T-helper 22 cell (primary cell): ENCODE data around the gene PTEN.

Source experiments
- DNase-seq: peaks from one replicate; pipeline ENCODE4 v3.0.0-alpha.2; 2020; ENCODE audit warnings: low read depth

PTEN gene

DNA sequence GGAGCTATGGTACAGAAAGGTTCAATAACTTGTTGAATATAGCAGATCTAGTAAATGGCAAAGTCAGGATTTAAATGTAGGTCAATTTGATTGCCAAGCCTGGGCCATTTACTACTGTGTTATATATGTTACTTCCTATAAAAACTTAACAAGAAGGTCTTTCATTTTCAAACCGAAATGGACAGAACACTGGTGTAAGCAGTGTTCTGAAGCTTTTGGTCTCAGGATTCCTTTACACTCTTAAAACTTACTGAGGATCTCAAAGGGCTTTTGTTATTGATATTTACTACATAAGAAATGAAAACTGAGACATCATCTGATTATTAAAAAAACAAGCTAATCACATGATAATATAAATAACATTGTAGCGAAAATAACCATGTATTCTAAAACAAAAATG, 114.7 kb downstream of the PTEN start:
- DNase-seq = no peak

DNA sequence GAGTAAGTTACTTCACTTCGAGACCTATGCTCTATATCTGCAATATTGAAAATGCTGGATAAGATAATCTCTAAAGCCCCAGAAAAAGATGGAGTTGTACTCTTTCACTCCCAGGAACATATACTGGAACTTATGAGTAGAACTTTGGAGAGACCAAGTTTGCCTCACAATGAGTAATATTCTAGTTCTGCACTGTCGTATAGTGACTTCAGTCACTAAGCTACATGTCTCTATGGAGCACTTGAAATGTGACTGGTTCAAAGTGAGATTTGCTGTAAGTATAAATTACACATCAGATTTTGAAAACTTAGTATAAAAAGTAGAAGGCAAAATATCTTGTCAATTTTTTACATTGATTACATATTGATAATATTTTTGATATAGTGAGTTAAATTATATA, 116.4 kb downstream of the PTEN start:
- DNase-seq = no peak

DNA sequence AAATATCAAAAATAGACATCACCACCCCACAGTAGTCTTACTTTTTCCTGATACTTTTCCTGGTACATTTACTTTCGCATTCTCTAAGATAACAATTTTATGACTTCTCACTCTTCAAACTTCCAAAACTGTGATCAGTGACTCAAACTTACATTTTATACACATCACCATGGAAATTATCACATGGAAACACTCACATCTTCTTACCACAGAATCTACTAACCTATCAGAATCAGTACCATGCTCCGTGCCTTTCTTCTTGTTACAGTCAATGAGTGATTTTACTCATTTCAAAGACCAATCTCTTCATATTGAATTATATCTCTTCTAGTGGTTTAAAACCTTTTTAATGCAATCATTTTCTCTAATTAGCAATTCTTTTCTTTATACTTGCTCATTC, 120.3 kb downstream of the PTEN start:
- no peak for DNase-seq

DNA sequence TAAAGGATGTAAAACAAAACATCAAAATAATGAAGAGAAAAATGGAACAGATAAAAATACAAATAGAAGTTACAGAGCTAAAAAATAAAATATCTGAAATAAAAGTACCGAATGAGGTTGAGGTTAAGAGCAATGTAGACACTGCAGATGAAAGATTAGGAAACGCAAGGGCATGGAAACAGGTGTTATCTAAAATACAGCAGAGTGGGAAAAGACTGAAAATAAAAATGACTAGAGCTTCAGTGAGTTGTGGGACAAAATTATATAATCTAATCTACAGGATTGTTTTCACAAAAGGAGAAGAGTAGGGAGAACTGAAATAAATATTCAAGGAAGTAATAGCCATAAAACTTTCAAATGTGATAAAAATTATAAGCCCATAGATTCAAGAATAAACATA, 123.8 kb downstream of the PTEN start:
- no peak for DNase-seq

DNA sequence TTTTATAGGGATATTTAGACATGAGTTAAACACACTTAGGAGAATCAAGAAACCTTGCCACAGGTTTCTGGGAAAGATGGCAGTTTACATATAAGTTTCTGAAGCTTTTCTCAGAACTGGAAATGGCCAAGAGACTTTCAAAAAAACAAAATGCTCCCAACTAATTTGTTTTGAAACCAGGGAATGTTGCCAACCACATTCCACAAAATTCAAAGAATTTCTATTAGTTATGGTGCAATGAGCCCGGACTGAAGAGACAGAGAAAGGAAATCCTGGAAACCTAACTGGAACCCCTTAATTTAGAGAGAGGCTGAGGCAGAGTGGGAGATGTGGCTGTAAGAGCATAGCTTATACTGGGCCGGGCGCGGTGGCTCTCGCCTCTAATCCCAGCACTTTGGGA, 128.5 kb downstream of the PTEN start:
- DNase-seq = no peak

DNA sequence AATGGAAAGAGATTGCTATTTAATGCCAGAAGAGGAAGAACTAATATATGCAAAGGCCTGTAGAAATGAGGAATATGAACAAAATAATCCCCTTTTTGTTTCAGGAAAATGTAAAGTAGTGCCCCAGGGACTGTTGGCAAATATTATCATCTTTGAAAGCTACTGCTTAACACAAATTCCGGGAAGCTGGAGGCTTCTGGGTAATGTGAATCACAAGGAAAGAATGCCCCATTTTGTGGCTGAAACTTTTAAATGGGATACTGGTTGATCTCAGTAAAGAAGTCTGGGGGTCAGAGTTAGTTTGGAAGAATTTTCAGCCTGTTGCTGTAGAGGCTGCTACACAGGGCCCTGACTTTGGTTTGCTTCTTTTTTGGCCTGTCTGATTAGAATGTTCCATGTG, 141.0 kb downstream of the PTEN start:
- no peak for DNase-seq

DNA sequence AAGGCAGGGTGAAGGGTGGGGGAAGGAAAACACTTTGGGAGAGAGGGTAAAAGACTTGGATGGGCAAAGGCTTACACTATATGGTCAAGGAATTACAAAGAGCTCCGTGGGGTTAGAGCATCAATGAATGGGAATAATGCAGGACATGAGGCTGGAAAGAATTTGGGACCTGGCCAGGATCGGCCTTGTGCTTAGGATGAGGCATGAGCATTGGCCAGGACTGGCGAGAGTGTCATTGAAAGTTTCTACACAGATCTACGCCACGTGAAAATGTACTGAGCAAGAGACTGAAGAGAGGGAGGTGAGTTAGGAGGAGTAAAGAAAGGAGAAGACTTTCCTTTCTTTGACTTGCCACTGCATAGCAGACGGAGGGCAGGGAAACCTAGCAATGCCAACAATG, 142.8 kb downstream of the PTEN start:
- DNase-seq = no peak

DNA sequence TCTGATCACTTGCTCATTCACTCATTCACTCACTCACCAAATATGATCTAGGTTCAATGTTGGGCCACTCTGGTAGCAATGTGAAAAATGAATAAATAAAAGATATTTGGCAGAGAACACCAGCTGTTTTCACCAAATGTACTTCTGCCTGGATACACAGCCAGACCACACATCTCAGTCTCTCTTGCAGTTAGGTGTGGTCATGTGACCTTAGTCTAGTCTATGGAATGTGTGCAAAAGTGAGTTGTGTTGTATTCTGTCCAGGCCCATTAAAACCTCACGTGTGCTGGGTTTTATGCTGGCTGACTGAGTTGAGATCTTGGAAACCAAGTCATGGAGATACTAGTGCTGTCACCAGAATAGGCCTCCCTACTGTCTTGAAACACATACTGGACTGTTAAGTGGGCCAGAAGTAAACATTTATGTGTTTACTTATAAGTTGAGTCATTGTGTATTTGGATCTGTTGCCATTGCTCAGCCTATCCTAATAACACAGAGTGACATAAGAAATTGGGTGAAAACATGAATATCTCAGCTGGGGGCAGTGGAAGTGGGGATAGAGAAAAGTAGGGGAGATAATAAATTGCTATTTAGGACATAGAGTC, 145.5 kb downstream of the PTEN start:
- DNase-seq = no peak

DNA sequence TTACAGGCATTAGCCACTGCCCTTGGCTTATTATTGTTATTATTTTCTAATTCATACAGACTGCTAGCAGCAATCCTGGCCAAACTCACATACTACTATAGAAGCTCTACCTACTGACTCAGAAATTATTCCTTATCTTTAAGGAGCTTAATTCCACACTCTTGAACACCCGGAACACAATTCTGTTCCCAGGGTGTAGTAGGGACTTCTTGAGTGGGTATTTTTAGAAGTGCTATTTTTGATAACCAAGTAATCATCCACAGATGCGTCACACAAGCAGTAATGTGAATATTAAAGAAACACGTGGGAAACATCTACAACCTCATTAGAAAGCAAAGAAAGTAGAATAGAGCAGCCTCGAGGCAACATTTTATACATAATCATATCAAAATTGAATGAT, 149.2 kb downstream of the PTEN start:
- no peak for DNase-seq

DNA sequence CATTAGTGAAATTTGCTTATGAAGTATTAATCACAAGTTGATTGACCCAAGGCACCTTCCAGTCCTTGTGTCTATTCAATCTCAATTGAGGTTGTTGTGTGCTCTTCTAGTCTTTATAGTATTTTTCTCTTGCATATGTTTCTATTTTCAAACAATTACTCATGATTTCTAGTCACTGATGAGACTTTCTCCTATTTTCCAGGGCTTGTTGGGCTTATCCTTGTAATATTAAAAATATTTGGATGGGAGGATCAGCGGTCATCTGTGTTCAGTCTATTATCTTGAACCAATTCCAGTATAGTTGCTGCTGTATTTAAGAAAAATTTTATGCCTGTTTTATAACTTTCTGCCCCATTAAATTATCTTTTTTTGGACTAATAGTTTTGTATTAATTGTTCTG, 154.4 kb downstream of the PTEN start:
- DNase-seq = no peak

DNA sequence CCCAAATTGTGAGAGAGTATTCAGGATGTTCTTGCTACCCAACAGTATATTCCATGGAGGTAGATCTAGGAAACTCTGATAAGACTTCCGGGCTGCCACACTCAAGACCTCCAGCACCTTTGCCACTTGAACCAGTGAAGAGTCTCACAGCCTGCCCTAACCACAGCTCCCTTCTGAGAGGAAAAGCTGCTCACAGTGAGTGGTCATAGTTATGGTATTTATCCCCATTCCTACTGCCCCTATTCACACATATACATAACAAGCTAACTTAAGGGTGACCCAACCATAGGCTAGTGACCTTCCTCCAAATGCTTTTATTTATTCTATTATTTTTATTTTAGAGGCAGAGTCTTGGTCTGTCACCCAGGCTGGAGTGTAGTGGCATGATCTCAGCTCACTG, 156.3 kb downstream of the PTEN start:
- DNase-seq = no peak
